RWPE2 (cell line): ENCODE data around the gene PLEKHG4B.

Experiments
- ATAC-seq: fragments of 200-7000 bp; cut with Tn5 transposase; 3 replicates; pipeline ENCODE4 v1.9.1; 2021; ENCODE audit warnings: low read depth
- DNase-seq: peaks from one replicate; pipeline ENCODE4 v3.0.0-alpha.2; 2020; ENCODE audit warnings: low spot score
- H3K27ac ChIP-seq: fragments of 450-650 bp; 2 replicates; pipeline ENCODE4 v1.5.1; 2017; ENCODE audit warnings: mild to moderate bottlenecking; ENCODE audit not compliant: poor library complexity, severe bottlenecking
- H3K27me3 ChIP-seq: fragments of 250-450 bp; sonication (Bioruptor Pico); 2 replicates; pipeline ENCODE4 v1.5.1; 2021; ENCODE audit warnings: mild to moderate bottlenecking, moderate library complexity; ENCODE audit not compliant: insufficient read depth, poor library complexity, severe bottlenecking
- H3K36me3 ChIP-seq: fragments of 250-450 bp; sonication (Bioruptor Pico); 2 replicates; pipeline ENCODE4 v1.5.1; 2020; ENCODE audit warnings: low read depth, mild to moderate bottlenecking, moderate library complexity
- H3K4me1 ChIP-seq: fragments of 250-450 bp; sonication (Bioruptor Pico); 2 replicates; pipeline ENCODE4 v1.5.1; 2021; ENCODE audit warnings: mild to moderate bottlenecking, moderate library complexity; ENCODE audit not compliant: insufficient read depth, poor library complexity, severe bottlenecking
- H3K4me3 ChIP-seq: fragments of 250-450 bp; sonication (Bioruptor Pico); 2 replicates; pipeline ENCODE4 v1.5.1; 2021; ENCODE audit warnings: mild to moderate bottlenecking, moderate library complexity; ENCODE audit not compliant: severe bottlenecking
- H3K9me3 ChIP-seq: fragments of 250-450 bp; sonication (Bioruptor Pico); 2 replicates; pipeline ENCODE4 v1.5.1; 2021; ENCODE audit warnings: mild to moderate bottlenecking, moderate library complexity; ENCODE audit not compliant: severe bottlenecking
- TF ChIP-seq, protein P1 (sequence below): fragments of 450-650 bp; IDR thresholded peaks from one replicate; pipeline ENCODE4 v1.5.1; 2017; ENCODE audit warnings: mild to moderate bottlenecking, moderate library complexity; ENCODE audit not compliant: poor library complexity, severe bottlenecking

PLEKHG4B gene

GRCh38 chr5:137741-138140 is 45.8 kb downstream of the PLEKHG4B start:
- DNase-seq (no peak), ATAC-seq (no peak)
- H3K4me1 ChIP-seq = no peaks in the 10 kb centered on the region
- H3K4me3 ChIP-seq = no peak overlapping the region
- H3K36me3 ChIP-seq = no peaks in the 10 kb centered on the region
- no peaks in the 10 kb centered on the region for H3K27me3 ChIP-seq
- no peak overlapping the region for H3K27ac ChIP-seq
- H3K9me3 ChIP-seq = no peaks in the 10 kb centered on the region
- TF ChIP-seq, protein P1, sequence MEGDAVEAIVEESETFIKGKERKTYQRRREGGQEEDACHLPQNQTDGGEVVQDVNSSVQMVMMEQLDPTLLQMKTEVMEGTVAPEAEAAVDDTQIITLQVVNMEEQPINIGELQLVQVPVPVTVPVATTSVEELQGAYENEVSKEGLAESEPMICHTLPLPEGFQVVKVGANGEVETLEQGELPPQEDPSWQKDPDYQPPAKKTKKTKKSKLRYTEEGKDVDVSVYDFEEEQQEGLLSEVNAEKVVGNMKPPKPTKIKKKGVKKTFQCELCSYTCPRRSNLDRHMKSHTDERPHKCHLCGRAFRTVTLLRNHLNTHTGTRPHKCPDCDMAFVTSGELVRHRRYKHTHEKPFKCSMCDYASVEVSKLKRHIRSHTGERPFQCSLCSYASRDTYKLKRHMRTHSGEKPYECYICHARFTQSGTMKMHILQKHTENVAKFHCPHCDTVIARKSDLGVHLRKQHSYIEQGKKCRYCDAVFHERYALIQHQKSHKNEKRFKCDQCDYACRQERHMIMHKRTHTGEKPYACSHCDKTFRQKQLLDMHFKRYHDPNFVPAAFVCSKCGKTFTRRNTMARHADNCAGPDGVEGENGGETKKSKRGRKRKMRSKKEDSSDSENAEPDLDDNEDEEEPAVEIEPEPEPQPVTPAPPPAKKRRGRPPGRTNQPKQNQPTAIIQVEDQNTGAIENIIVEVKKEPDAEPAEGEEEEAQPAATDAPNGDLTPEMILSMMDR = no peak

GRCh38 chr5:138936-139335 is 47.0 kb downstream of the PLEKHG4B start:
- no peak overlapping the region for H3K27ac ChIP-seq
- H3K27me3 ChIP-seq = no peaks in the 10 kb centered on the region
- TF ChIP-seq, protein P1 = no peak
- no peaks in the 10 kb centered on the region for H3K4me1 ChIP-seq
- no peaks in the 10 kb centered on the region for H3K9me3 ChIP-seq
- DNase-seq (no peak), ATAC-seq (no peak)
- no peaks in the 10 kb centered on the region for H3K36me3 ChIP-seq
- H3K4me3 ChIP-seq = no peak overlapping the region

DNA sequence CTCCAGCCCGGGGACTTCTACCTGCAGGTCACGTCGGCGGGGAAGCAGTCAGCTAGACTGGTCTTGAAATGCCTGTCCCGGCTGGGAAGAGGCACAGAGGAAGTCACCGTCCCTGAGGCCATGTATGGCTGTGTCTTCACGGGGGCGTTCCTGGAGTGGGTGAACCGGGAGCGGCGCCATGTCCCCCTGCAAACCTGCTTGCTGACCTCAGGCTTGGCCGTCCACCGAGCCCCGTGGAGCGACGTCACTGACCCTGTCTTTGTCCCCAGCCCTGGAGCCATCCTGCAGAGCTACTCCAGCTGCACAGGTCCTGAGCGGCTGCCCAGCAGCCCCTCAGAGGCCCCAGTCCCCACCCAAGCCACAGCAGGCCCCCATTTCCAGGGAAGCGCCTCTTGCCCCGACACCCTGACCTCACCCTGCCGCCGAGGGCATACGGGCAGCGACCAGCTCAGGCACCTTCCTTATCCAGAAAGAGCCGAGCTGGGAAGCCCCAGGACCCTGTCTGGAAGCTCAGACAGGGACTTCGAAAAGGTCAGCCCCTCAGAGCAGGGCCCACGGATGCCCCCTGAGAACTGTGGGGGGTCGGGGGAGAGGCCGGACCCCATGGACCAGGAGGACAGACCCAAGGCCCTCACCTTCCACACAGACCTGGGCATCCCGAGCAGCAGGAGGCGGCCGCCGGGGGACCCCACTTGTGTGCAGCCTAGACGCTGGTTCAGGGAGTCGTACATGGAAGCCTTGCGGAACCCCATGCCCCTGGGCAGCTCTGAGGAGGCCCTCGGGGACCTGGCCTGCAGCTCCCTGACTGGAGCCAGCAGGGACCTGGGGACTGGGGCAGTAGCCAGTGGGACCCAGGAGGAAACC is 47.8 kb downstream of the PLEKHG4B start:
- no peak overlapping the region for H3K27ac ChIP-seq
- H3K9me3 ChIP-seq = no peaks in the 10 kb centered on the region
- TF ChIP-seq, protein P1 = no peak
- no peaks in the 10 kb centered on the region for H3K4me1 ChIP-seq
- H3K36me3 ChIP-seq = no peaks in the 10 kb centered on the region
- DNase-seq (no peak), ATAC-seq (0 out of 3 replicates have a peak, but pooled peaks have one; percentile 13)
- no peaks in the 10 kb centered on the region for H3K27me3 ChIP-seq
- H3K4me3 ChIP-seq = no peak overlapping the region

GRCh38 chr5:140443-140829 is 48.5 kb downstream of the PLEKHG4B start:
- Histone ChIP-seq H3K4me3 (no peak overlapping the region), H3K27me3 (no peaks in the 10 kb centered on the region), H3K27ac (no peak overlapping the region), H3K9me3 (no peaks in the 10 kb centered on the region), H3K36me3 (no peaks in the 10 kb centered on the region), H3K4me1 (no peaks in the 10 kb centered on the region)
- ATAC-seq (no peak), DNase-seq (no peak)
- TF ChIP-seq, protein P1 = no peak

DNA sequence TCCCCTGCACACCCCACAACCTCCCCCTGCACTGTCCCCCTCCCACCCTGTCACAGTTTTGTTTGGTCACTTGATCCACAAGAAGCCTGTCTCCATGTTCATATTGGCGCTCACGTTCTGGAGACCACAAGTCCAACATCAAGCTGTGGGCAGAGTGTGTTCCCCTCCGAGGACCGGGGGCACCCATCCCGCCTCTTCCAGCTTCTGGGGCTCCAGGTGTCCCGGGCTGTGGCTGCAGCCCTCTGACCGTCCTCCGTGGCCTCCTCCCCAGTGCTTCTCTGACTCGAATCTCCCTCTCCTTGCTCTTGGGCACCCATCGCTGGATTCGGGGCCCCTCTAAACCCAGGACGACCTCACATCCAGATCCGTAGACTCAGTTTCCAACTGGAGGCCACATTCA is 49.2 kb downstream of the PLEKHG4B start:
- H3K27ac ChIP-seq = no peak overlapping the region
- TF ChIP-seq, protein P1 = no peak
- no peaks in the 10 kb centered on the region for H3K36me3 ChIP-seq
- ATAC-seq (no peak), DNase-seq (no peak)
- no peaks in the 10 kb centered on the region for H3K27me3 ChIP-seq
- no peak overlapping the region for H3K4me3 ChIP-seq
- no peaks in the 10 kb centered on the region for H3K4me1 ChIP-seq
- H3K9me3 ChIP-seq = no peaks in the 10 kb centered on the region
